ENCODE data around the gene PTRH1.

Gene PTRH1

DNA sequence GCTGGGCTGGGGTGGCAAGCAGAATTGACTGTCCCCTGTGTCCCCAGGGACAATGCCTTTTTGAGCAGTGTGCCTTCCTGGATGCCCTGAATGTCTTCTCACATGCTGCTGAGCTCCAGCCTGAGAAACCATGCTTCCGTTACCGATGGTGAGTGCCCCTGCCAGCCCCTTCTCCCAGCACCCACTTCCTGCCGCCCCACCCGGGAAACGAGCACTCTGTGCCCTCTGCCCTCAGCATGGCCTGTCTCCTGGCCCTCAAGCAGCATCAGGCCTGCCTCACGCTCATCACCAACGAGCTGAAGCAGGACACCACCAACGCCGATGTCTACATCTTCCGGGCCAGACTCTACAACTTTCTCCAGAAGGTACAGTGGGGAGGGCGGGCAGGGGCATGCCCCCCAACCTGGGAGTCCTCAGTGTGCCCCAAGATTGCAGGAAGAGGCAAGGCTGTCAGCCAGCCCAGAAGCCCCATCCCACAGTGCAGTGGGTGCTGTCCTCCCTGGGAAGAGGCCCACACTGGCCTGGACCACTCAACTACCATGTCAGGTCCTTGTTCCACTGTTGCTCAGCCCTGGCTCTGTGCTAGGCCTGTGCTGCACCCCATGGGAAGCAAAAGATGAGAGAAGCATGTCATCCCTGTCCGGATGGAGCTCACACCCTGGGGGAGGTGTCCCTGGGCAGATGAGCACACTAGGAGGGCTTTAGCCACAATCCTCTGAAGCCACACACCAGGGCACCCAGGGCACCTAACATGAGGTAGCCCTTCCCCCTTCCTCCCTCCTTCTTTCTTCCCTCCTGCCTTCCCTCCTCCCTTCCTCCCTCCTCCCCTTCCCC lies 4.8 kb upstream of the PTRH1 start:
- no peak for DNase-seq (ENCODE audit: low read depth in 3 of 3)

- DNase-seq (ENCODE audit: low read depth in 3 of 3) = no peak
Observed at GRCh38 chr9:127717766-127718165, 2.3 kb upstream of the PTRH1 start.

GRCh38 chr9:127716412-127716811 lies 949 bp upstream of the PTRH1 start:
- no peak for DNase-seq (ENCODE audit: low read depth in 3 of 3)

DNA sequence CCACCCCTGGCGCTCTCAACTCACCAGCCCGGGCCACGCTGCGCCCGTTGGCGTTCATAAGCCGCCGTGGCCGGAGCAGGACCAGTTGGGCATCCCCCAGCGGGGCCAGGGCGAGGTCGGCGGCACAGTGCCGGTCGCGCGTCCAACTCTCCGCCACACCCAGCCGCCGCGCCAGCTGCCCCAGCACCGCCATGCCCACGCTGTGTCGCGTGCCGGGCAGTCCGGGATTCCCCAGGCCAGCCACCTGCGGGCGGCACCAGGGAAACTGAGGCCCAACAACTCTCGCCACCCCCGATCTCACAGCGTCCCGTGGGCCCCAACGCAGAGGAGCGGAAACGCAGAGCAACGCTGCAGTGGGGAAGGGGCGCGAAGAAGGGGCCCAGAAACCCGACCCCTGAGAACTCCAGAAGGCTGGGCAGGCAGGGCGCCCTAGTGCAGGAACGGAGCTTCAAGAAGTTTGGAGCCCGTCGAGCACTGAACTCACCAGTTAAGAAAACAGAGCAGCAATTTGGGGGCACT lies 453 bp downstream of the PTRH1 start:
- no peak for DNase-seq (ENCODE audit: low read depth in 3 of 3)

DNA sequence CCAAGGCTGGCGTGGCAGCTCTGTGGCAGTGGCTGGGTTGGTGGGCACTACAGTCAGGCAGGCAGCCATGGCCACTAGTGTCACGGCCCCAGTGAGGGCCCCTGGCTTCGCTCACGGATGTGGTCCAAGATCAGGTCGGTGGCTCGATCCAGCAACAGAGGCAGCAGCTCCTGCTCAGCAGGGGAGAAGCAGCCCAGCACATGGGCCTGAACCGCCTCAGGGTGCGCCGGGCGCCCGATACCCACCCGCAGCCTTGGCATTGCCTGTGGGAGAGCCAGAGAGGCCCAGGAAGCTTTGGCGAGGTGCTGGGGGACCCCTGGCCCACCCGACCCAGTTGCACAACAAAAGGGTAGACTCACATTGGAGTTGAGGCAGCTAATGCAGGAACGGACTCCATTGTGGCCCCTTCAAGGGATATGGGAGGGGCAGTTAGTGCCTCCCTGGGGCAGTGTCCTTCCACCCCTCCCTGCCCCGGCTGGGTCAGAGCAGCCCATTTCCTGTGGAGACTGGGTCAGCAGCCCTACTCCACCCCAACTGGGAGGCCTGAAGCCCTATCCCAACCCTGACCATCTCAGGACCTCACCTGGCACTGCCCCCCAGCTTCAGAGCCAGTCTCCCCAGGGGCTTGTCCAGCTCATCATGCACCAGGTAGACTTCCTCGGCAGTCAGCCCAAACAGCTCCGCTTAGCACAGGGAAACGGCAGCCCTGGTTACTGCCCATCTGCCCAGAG lies 1.3 kb downstream of the PTRH1 start:
- DNase-seq (ENCODE audit: low read depth in 3 of 3) = no peak

DNA sequence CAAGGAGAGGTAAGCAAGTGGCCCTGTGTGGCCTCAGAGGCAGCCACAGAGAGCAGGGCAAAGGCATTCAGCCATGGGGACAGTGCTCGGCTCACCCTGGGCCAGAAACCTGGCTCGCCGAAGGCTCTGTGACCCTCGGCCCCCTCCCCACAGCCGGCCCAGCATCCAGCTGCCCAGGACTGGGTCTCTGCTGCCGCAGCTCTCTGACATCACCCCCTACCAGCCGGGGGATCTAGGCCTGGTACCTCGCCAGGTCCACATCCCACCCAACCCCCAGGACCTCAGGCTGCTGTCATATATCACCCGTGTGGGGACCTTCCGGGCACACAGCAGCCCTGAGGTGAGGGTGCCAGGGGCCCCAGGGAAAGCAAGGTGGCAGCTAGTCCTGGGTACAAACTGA lies 2.6 kb downstream of the PTRH1 start:
- DNase-seq (ENCODE audit: low read depth in 3 of 3) = no peak

DNA sequence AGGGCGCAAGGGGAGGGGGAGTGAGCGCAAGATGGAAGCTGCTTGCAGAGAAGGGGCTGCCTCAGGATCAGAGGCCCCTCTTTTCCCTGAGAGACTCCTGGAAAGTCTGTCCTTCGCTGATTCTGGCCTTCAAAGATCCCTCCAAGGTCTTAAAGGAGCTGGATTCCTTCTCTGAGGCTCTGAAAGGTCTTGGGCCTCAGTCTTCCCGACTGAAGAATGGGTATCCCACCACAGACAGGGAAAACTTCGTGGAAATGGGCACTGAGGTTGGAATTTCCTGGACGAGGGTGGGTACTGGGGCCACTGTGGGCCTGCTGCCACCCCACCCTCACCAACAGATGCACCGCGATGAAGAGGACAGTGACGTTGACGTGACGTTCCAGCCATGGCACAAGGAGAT lies 3.1 kb downstream of the PTRH1 start:
- DNase-seq (ENCODE audit: low read depth in 3 of 3) = no peak

DNA sequence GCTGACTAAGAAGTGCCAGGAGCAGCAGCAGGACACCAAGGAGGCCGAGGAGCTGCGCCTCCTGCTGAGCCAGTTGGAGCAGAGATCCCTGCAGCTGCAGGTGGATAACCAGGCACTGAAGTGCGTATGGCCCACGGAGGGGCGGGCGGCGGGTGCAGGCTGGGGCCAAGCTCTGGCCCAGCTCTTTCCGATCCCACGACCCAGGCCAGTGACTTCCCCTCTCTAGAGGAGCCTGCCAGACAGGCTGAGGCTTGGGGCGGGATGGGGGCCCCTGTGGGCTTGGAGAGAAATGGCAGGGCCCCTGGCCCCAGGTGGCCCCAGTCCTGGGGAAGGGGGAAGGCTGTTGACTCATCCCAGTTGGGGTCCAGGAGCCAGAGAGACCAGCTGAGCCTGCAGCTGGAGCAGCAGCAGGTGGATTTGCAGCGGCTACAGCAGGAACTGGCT lies 3.6 kb downstream of the PTRH1 start:
- DNase-seq (ENCODE audit: low read depth in 3 of 3) = no peak

GRCh38 chr9:127711226-127711701 lies 4.2 kb downstream of the PTRH1 start:
- DNase-seq (ENCODE audit: low read depth in 3 of 3) = no peak

- no peak for DNase-seq (ENCODE audit: low read depth in 3 of 3)
Observed at GRCh38 chr9:127710204-127710783, 5.2 kb downstream of the PTRH1 start.

- no peak for DNase-seq (ENCODE audit: low read depth in 3 of 3)
Observed at GRCh38 chr9:127708952-127709587, 6.4 kb downstream of the PTRH1 start.

- DNase-seq (ENCODE audit: low read depth in 3 of 3) = no peak
Observed at GRCh38 chr9:127707766-127708165, 7.7 kb downstream of the PTRH1 start.

GRCh38 chr9:127706836-127707241 lies 8.6 kb downstream of the PTRH1 start, which contains the start of gene CFAP157:
Gene CFAP157, plus strand, starts transcription at chr9:127706988. Its CDS starts 44 bp downstream, at chr9:127707032.
- no peak for DNase-seq (ENCODE audit: low read depth in 3 of 3)

GRCh38 chr9:127705577-127706379 lies 9.7 kb downstream of the PTRH1 start:
- no peak for DNase-seq (ENCODE audit: low read depth in 3 of 3)

GRCh38 chr9:127703289-127703946 lies 12.0 kb downstream of the PTRH1 start:
- DNase-seq (ENCODE audit: low read depth in 3 of 3) = no peak

GRCh38 chr9:127700594-127701255 lies 14.7 kb downstream of the PTRH1 start:
- no peak for DNase-seq (ENCODE audit: low read depth in 3 of 3)

GRCh38 chr9:127700140-127700539 lies 15.3 kb downstream of the PTRH1 start:
- no peak for DNase-seq (ENCODE audit: low read depth in 3 of 3)

DNA sequence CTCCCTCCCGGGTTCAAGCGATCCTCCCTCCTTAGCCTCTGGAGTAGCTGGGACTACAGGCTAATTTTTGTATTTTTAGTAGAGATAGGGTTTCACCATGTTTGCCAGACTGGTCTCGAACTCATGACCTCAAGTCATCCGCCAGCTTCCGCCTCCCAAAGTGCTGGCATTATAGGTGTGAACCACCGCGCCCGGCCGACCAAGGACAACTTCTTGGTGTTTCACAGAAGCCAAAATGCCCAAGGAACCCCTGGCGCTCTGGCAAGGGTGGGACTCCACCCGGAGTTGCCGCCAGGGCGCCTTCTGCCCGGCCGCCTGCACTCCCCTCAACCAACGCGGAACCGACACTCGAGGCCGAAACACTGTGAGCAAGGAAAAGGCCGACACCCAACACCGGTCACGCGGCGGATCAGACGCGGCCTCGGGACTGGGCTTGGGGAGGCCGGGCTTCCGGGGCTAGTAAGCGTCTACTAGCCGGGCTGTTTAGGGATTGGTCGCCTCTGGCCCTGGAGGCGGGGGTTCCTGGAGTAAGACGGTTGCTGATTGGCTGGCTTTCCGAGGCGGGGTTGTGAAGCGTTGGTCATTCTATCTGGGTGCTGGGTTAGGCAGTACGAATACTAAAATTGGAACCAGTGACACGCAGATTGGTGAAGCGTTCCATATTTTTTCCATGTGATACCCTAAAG lies 16.3 kb downstream of the PTRH1 start:
- DNase-seq (ENCODE audit: low read depth in 3 of 3) = peak; percentile 68 to 74 (median 73)

DNA sequence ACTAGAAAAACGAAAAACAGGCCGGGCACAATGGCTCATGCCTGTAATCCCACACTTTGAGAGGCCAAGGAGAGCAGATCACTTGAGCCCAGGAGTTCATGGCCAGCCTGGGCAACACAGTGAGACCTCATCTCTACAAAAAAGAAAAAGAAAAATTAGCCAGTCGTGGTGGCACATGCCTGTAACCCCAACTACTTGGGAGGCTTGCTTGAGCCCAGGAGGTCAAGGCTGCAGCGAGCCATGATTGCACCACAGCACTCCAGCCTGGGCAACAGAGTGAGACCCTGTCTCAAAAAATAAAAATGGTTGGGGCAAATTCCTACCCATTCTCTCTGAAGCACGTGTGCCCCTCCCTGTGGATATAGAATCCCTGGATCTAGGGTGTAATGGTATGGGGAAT lies 17.1 kb downstream of the PTRH1 start:
- no peak for DNase-seq (ENCODE audit: low read depth in 3 of 3)
